ENCODE measurements around the gene ALDH8A1. TPM values are rescaled to one million over a fixed set of nuclear protein-coding genes. Genes with fewer than 3 reads are reported as not detected.

Gene ALDH8A1
- total and polyA plus RNA-seq, 2 of the 13 experiments (the other 11 are each of a cell fraction or from before 2014, with no cell fraction given): 1.1 to 3.4 TPM

DNA sequence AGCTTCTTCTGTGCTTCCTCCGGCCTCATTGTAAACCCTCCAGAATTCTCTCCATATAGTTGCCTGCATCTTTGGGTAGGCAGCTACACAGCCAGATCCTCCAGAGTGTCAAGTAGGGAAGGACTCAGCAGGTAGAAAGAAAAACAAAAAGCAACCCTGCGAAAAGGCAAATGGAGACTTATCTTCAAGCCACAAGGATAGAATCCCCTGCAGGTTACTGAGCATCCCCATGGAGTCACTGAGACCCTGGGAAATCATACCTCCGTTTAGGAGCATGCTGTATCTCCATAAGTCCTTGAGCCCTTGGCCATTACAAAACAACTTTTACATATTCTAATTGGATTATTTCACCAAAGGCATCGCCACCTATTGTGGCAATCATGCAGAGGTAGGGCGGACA is 28.6 kb downstream of the ALDH8A1 start (continued):
- TF ChIP-seq ATF7-NPFF (CRISPR knock-in tag; IDR thresholded peaks at IDR 0.05; ENCODE audit: low read depth) (no peak), EZH2 (conservative IDR thresholded peaks at IDR 0.05; ENCODE audit: low read depth, low read length) (no peak), ELF4 (CRISPR knock-in tag; IDR thresholded peaks at IDR 0.05; ENCODE audit: borderline replicate concordance) (no peak), NR2F1 (CRISPR knock-in tag; IDR thresholded peaks at IDR 0.05) (no peak)
- TF ChIP-seq, protein P1, sequence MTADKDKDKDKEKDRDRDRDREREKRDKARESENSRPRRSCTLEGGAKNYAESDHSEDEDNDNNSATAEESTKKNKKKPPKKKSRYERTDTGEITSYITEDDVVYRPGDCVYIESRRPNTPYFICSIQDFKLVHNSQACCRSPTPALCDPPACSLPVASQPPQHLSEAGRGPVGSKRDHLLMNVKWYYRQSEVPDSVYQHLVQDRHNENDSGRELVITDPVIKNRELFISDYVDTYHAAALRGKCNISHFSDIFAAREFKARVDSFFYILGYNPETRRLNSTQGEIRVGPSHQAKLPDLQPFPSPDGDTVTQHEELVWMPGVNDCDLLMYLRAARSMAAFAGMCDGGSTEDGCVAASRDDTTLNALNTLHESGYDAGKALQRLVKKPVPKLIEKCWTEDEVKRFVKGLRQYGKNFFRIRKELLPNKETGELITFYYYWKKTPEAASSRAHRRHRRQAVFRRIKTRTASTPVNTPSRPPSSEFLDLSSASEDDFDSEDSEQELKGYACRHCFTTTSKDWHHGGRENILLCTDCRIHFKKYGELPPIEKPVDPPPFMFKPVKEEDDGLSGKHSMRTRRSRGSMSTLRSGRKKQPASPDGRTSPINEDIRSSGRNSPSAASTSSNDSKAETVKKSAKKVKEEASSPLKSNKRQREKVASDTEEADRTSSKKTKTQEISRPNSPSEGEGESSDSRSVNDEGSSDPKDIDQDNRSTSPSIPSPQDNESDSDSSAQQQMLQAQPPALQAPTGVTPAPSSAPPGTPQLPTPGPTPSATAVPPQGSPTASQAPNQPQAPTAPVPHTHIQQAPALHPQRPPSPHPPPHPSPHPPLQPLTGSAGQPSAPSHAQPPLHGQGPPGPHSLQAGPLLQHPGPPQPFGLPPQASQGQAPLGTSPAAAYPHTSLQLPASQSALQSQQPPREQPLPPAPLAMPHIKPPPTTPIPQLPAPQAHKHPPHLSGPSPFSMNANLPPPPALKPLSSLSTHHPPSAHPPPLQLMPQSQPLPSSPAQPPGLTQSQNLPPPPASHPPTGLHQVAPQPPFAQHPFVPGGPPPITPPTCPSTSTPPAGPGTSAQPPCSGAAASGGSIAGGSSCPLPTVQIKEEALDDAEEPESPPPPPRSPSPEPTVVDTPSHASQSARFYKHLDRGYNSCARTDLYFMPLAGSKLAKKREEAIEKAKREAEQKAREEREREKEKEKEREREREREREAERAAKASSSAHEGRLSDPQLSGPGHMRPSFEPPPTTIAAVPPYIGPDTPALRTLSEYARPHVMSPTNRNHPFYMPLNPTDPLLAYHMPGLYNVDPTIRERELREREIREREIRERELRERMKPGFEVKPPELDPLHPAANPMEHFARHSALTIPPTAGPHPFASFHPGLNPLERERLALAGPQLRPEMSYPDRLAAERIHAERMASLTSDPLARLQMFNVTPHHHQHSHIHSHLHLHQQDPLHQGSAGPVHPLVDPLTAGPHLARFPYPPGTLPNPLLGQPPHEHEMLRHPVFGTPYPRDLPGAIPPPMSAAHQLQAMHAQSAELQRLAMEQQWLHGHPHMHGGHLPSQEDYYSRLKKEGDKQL (CRISPR knock-in tag; IDR thresholded peaks at IDR 0.05; ENCODE audit: low read depth): no peak

DNA sequence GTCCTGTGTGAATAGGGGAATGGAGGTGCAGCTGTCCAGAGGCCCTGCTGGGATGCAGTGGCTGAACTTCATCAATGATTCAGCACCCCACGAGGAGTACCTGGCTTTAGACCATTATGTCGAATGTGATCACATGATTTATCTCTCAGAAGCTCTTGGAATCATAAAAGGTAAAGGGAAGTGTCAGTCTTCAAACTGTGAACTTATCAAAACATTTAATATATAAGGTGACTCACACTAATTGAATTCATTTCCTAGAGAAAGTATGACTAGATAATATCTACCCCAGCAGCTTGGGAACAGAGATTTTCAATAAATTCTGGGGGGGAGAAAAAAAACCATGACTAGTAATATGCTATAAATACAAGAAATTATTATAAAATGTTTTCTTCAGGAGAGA is 29.5 kb downstream of the ALDH8A1 start:
- H3K36me3 ChIP-seq (replicated peaks in 1 of 2; ENCODE audit: control insufficient read depth in 1 of 2, insufficient read depth in 2 of 2, low read length in 2 of 2): no peaks in the 10 kb centered on the region
- H3K4me1 ChIP-seq (ENCODE audit: insufficient read depth, low read length): no peaks in the 10 kb centered on the region
- intact Hi-C loops (cut with micrococcal nuclease; ENCODE audit: unreplicated experiment) (no loop called here), in situ Hi-C loops (cut with HindIII; ENCODE audit: extremely low pct_ligation_motif_present, low pct_unique_long_range_greater_than_20kb) (no loop called here)
- ChIA-PET POLR2A (no interaction called here), CTCF (ENCODE audit: low intra/inter-chr PET ratio, low total read pairs) (no interaction called here)
- H4K20me1 ChIP-seq (ENCODE audit: insufficient read depth, low read length): no peaks in the 10 kb centered on the region
- H3K27ac ChIP-seq (ENCODE audit: extremely low read length, insufficient read depth, low read length): no peak overlapping the region
- no peak overlapping the region for H3K4me2 ChIP-seq (ENCODE audit: low read depth, low read length)
- H3K79me2 ChIP-seq (ENCODE audit: insufficient read depth, low read length): no peaks in the 10 kb centered on the region
- H3K9ac ChIP-seq (ENCODE audit: insufficient read depth, low read depth, low read length): no peak overlapping the region
- no TSS peak for BruUV-seq (replicated peaks)
- no peak overlapping the region for H2AFZ ChIP-seq (ENCODE audit: low read length)
- no peak for DNase-seq (ENCODE audit: low spot score)
- no peak for ATAC-seq
- no peaks in the 10 kb centered on the region for H3K27me3 ChIP-seq (ENCODE audit: control insufficient read depth in 1 of 2, insufficient read depth in 2 of 2, low read length in 2 of 2)
- no peaks in the 10 kb centered on the region for H3K9me3 ChIP-seq (ENCODE audit: low read length)
- no peak for FAIRE-seq
- H3K4me3 ChIP-seq (replicated peaks in 1 of 3; ENCODE audit: insufficient read depth in 1 of 3, low read depth in 2 of 3, low read length in 3 of 3): no peak overlapping the region
- WGBS (ENCODE audit: low lambda C conversion rate): 36% methylated on average over 2 of the region's 2 CpGs
- TF ChIP-seq ZNF781 (CRISPR knock-in tag; IDR thresholded peaks at IDR 0.05; ENCODE audit: borderline replicate concordance, not compliant biosample characterization): no peak
- no peak for TF ChIP-seq NR2F2 (IDR thresholded peaks at IDR 0.05; ENCODE audit: borderline replicate concordance, low read depth)
- TF ChIP-seq HOXA5 (CRISPR knock-in tag; IDR thresholded peaks at IDR 0.05): no peak
- TF ChIP-seq, protein P2, sequence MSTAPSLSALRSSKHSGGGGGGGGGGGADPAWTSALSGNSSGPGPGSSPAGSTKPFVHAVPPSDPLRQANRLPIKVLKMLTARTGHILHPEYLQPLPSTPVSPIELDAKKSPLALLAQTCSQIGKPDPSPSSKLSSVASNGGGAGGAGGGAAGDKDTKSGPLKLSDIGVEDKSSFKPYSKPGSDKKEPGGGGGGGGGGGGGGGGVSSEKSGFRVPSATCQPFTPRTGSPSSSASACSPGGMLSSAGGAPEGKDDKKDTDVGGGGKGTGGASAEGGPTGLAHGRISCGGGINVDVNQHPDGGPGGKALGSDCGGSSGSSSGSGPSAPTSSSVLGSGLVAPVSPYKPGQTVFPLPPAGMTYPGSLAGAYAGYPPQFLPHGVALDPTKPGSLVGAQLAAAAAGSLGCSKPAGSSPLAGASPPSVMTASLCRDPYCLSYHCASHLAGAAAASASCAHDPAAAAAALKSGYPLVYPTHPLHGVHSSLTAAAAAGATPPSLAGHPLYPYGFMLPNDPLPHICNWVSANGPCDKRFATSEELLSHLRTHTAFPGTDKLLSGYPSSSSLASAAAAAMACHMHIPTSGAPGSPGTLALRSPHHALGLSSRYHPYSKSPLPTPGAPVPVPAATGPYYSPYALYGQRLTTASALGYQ (CRISPR knock-in tag; IDR thresholded peaks at IDR 0.05): no peak
- no peak for TF ChIP-seq ZNF430 (CRISPR knock-in tag; IDR thresholded peaks at IDR 0.05)
- TF ChIP-seq, protein P3, sequence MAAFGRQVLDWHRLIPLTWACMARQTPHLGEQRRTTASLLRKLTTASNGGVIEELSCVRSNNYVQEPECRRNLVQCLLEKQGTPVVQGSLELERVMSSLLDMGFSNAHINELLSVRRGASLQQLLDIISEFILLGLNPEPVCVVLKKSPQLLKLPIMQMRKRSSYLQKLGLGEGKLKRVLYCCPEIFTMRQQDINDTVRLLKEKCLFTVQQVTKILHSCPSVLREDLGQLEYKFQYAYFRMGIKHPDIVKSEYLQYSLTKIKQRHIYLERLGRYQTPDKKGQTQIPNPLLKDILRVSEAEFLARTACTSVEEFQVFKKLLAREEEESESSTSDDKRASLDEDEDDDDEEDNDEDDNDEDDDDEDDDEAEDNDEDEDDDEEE (CRISPR knock-in tag; IDR thresholded peaks at IDR 0.05): no peak
- TF ChIP-seq RARA (CRISPR knock-in tag; IDR thresholded peaks at IDR 0.05): no peak
- TF ChIP-seq ZNF367 (CRISPR knock-in tag; IDR thresholded peaks at IDR 0.05; ENCODE audit: borderline replicate concordance): no peak
- no peak for TF ChIP-seq HDAC2 (CRISPR knock-in tag; IDR thresholded peaks at IDR 0.05)
- TF ChIP-seq YEATS2 (CRISPR knock-in tag; IDR thresholded peaks at IDR 0.05; ENCODE audit: borderline replicate concordance): no peak

All from HepG2 (cell line).